SK-N-SH treated with all-trans-retinoic acid at 6 μM for 48 hours (cell line): Measurements from ENCODE around the gene EOMES.

Experiments used
- ATAC-seq: fragments of 200-7000 bp; cut with Tn5 transposase; 3 replicates; pipeline ENCODE4 v1.9.1; 2020; ENCODE audit warnings: mild to moderate bottlenecking, moderate library complexity
- BACH2 ChIP-seq: fragments of 250-450 bp; sonication (Bioruptor Pico); IDR thresholded peaks from 2 replicates; pipeline ENCODE4 v1.9.0; 2021; ENCODE audit warnings: mild to moderate bottlenecking, borderline replicate concordance
- ESRRG ChIP-seq: fragments of 250-450 bp; sonication (Bioruptor Pico); IDR thresholded peaks from 2 replicates; pipeline ENCODE4 v1.6.1; 2021; ENCODE audit warnings: mild to moderate bottlenecking
- GLIS3 ChIP-seq: fragments of 250-450 bp; sonication (Bioruptor Pico); IDR thresholded peaks from 2 replicates; pipeline ENCODE4 v1.5.0; 2020; ENCODE audit warnings: mild to moderate bottlenecking, moderate library complexity
- ISL1 ChIP-seq: fragments of 250-450 bp; sonication (Bioruptor Pico); IDR thresholded peaks from 2 replicates; pipeline ENCODE4 v2.1.2; 2022; ENCODE audit warnings: mild to moderate bottlenecking, moderate library complexity
- OSR1 ChIP-seq: fragments of 250-450 bp; sonication (Bioruptor Pico); IDR thresholded peaks from 2 replicates; pipeline ENCODE4 v1.8.0; 2022; ENCODE audit warnings: moderate library complexity, mild to moderate bottlenecking, inconsistent platforms
- POU6F1 ChIP-seq: fragments of 250-450 bp; sonication (Bioruptor Pico); IDR thresholded peaks from 2 replicates; pipeline ENCODE4 v1.8.0; 2021; ENCODE audit warnings: low read depth, mild to moderate bottlenecking, moderate library complexity, borderline replicate concordance
- RARB ChIP-seq: fragments of 250-450 bp; sonication (Bioruptor Pico); IDR thresholded peaks from 2 replicates; pipeline ENCODE4 v1.8.0; 2021; ENCODE audit warnings: mild to moderate bottlenecking, moderate library complexity
- SNAI2 ChIP-seq: fragments of 250-450 bp; sonication (Bioruptor Pico); IDR thresholded peaks from 2 replicates; pipeline ENCODE4 v1.5.0; 2020; ENCODE audit warnings: mild to moderate bottlenecking, moderate library complexity
- TCF4 ChIP-seq: fragments of 250-450 bp; sonication (Bioruptor Pico); IDR thresholded peaks from 2 replicates; pipeline ENCODE4 v1.8.0; 2021; ENCODE audit warnings: mild to moderate bottlenecking, moderate library complexity, borderline replicate concordance
- TSHZ2 ChIP-seq: fragments of 250-450 bp; sonication (Bioruptor Pico); IDR thresholded peaks from 2 replicates; pipeline ENCODE4 v1.5.0; 2020; ENCODE audit warnings: mild to moderate bottlenecking, moderate library complexity
- ZFP3 ChIP-seq: fragments of 250-450 bp; sonication (Bioruptor Pico); IDR thresholded peaks from 2 replicates; pipeline ENCODE4 v1.5.0; 2020; ENCODE audit warnings: mild to moderate bottlenecking, moderate library complexity
- ZFP30 ChIP-seq: fragments of 450-650 bp; formaldehyde crosslinking; IDR thresholded peaks from 2 replicates; pipeline ENCODE4 v1.5.0; 2022; ENCODE audit warnings: mild to moderate bottlenecking, moderate library complexity
- TF ChIP-seq, protein P1 (sequence below): fragments of 250-450 bp; sonication (Bioruptor Pico); IDR thresholded peaks from 2 replicates; pipeline ENCODE4 v1.5.1; 2021; ENCODE audit warnings: mild to moderate bottlenecking, moderate library complexity
- TF ChIP-seq, protein P2 (sequence below): fragments of 250-450 bp; sonication (Bioruptor Pico); IDR thresholded peaks from 2 replicates; pipeline ENCODE4 v1.8.0; 2020; ENCODE audit warnings: mild to moderate bottlenecking, moderate library complexity, borderline replicate concordance
- TF ChIP-seq, protein P3 (sequence below): fragments of 250-450 bp; sonication (Bioruptor Pico); IDR thresholded peaks from 2 replicates; pipeline ENCODE4 v1.5.1; 2020; ENCODE audit warnings: low read depth, mild to moderate bottlenecking, moderate library complexity

Gene EOMES

DNA sequence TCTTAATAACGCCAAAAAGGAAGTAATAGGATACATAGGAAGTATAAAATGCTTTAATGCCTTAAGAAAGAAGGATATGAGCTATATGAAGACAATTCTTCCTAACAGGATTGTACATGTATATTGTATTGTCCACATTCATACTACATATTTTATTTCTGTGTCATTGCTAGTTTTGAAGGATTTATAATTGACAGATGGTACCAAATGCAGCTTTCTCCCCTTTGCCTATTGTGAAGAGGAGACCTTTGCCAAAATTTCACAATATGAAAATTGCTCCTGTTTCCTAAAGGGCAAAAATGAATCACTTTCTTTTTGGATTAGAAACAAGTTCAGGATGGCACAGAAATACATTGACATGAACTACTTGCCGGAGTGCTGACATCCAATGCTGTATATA is 34.8 kb upstream of the EOMES start:
- TF ChIP-seq, protein P1, sequence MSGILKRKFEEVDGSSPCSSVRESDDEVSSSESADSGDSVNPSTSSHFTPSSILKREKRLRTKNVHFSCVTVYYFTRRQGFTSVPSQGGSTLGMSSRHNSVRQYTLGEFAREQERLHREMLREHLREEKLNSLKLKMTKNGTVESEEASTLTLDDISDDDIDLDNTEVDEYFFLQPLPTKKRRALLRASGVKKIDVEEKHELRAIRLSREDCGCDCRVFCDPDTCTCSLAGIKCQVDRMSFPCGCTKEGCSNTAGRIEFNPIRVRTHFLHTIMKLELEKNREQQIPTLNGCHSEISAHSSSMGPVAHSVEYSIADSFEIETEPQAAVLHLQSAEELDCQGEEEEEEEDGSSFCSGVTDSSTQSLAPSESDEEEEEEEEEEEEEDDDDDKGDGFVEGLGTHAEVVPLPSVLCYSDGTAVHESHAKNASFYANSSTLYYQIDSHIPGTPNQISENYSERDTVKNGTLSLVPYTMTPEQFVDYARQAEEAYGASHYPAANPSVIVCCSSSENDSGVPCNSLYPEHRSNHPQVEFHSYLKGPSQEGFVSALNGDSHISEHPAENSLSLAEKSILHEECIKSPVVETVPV (CRISPR knock-in tag): no peak
- TF ChIP-seq OSR1 (CRISPR knock-in tag): no peak
- no peak for TF ChIP-seq BACH2 (CRISPR knock-in tag)
- no peak for TF ChIP-seq ZFP30
- no peak for TF ChIP-seq TCF4 (CRISPR knock-in tag)
- TF ChIP-seq TSHZ2 (CRISPR knock-in tag): no peak
- TF ChIP-seq GLIS3: no peak
- TF ChIP-seq SNAI2: no peak
- TF ChIP-seq POU6F1 (CRISPR knock-in tag): no peak
- no peak for TF ChIP-seq ZFP3
- TF ChIP-seq, protein P2, sequence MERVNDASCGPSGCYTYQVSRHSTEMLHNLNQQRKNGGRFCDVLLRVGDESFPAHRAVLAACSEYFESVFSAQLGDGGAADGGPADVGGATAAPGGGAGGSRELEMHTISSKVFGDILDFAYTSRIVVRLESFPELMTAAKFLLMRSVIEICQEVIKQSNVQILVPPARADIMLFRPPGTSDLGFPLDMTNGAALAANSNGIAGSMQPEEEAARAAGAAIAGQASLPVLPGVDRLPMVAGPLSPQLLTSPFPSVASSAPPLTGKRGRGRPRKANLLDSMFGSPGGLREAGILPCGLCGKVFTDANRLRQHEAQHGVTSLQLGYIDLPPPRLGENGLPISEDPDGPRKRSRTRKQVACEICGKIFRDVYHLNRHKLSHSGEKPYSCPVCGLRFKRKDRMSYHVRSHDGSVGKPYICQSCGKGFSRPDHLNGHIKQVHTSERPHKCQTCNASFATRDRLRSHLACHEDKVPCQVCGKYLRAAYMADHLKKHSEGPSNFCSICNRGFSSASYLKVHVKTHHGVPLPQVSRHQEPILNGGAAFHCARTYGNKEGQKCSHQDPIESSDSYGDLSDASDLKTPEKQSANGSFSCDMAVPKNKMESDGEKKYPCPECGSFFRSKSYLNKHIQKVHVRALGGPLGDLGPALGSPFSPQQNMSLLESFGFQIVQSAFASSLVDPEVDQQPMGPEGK (CRISPR knock-in tag): no peak
- TF ChIP-seq ESRRG (CRISPR knock-in tag): no peak
- TF ChIP-seq, protein P3, sequence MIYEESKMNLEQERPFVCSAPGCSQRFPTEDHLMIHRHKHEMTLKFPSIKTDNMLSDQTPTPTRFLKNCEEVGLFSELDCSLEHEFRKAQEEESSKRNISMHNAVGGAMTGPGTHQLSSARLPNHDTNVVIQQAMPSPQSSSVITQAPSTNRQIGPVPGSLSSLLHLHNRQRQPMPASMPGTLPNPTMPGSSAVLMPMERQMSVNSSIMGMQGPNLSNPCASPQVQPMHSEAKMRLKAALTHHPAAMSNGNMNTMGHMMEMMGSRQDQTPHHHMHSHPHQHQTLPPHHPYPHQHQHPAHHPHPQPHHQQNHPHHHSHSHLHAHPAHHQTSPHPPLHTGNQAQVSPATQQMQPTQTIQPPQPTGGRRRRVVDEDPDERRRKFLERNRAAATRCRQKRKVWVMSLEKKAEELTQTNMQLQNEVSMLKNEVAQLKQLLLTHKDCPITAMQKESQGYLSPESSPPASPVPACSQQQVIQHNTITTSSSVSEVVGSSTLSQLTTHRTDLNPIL (CRISPR knock-in tag): no peak
- ATAC-seq: no peak

- ATAC-seq: no peak
- TF ChIP-seq TSHZ2 (CRISPR knock-in tag) (no peak), BACH2 (CRISPR knock-in tag) (no peak), ISL1 (CRISPR knock-in tag) (no peak), OSR1 (CRISPR knock-in tag) (no peak)
- TF ChIP-seq, protein P2 (CRISPR knock-in tag): no peak
These were observed 30.8 kb upstream of the EOMES start for GRCh38 chr3:27752926-27753325.

DNA sequence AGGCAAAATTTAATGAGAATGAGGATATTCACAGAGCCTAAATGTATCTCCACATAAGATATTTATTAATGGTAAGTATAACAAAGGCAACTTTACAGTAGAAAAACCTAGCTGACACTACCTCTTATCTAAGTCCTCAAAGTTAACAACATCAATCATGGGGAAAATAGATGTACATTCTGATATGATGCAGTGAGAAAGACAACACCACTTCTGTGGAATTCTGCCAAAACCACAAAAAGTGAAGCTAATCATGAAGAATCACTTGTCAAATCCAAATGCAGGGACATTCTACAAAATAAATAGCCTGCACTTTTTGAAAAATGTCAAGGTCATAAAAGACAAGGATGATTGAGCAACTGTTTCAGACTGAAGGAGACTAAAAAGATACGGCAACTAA is 27.5 kb upstream of the EOMES start:
- no peak for ATAC-seq

More for the DNA sequence above, 27.5 kb upstream of the EOMES start:
- TF ChIP-seq RARB (CRISPR knock-in tag): no peak
- TF ChIP-seq ISL1 (CRISPR knock-in tag): peak; percentile 73
